ENCODE measurements around the gene USP21. TPM values are rescaled to one million over a fixed set of nuclear protein-coding genes. Genes with fewer than 3 reads are reported as not detected.
A peak's percentile ranks its signal among the peaks of the same experiment; 100 is the strongest.

The USP21 gene
- total and polyA plus RNA-seq, 7 experiments from 2014 or later = 15.2 to 66.0 (median 38.0) TPM

- H3K9me3 Mint-ChIP-seq = no peaks in the 10 kb centered on the region
- peaks cover 27 to 42% of the 10 kb centered on the region in 2 donors for H3K4me1 ChIP-seq (ENCODE audit: control insufficient read depth in 2 of 2, insufficient read depth in 2 of 2, low read length in 2 of 2)
- H3K4me1 Mint-ChIP-seq = peaks cover 33 to 58% (median 56%) of the 10 kb centered on the region in 7 donors
- H3K36me3 Mint-ChIP-seq = peaks cover 2 to 19% (median 9%) of the 10 kb centered on the region in 5 donors
- no peak for ATAC-seq
- peak in 3 of 9 donors; percentile 18 to 33 (median 21) for DNase-seq
- ChIA-PET POLR2A (interaction anchor here (0.6 to 3.1 kb wide), 18 partner anchors 10 to 86 kb away, joined by 3 to 39 read pairs (median 4); partner anchors contain the start of genes ARHGAP30, NIT1, PFDN2 and UFC1), CTCF (interaction anchor here (1.0 to 1.9 kb wide), 5 partner anchors 10 to 134 kb away, joined by 3 to 5 read pairs (median 4); partner anchors contain the start of genes NIT1 and PFDN2)
- H3K27ac Mint-ChIP-seq = peak overlapping the region in 4 of 9 donors; percentile 85 to 97 (median 94)
- H3K27ac ChIP-seq (ENCODE audit: low read depth, low read length) = peak overlapping the region; percentile 89
- H3K36me3 ChIP-seq (ENCODE audit: control insufficient read depth in 2 of 3, insufficient read depth in 3 of 3, low read length in 3 of 3) = peaks cover 4 to 25% (median 8%) of the 10 kb centered on the region in 3 experiments
- H3K27me3 ChIP-seq (ENCODE audit: control insufficient read depth in 2 of 2, insufficient read depth in 2 of 2, low read length in 2 of 2) = no peaks in the 10 kb centered on the region
- no peaks in the 10 kb centered on the region for H3K27me3 Mint-ChIP-seq
- H3K4me3 ChIP-seq (ENCODE audit: low read length) = peak overlapping the region; percentile 96
- H3K9me3 ChIP-seq (ENCODE audit: control insufficient read depth in 2 of 3, low read length in 3 of 3) = no peaks in the 10 kb centered on the region
- no peak overlapping the region for H3K4me3 Mint-ChIP-seq
- intact Hi-C loops (cut with micrococcal nuclease) = loop anchor here (1.0 to 10.0 kb wide), 12 partner anchors 13 to 787 kb away; partner anchors contain the start of genes NIT1 (in 2 of the 2), PFDN2 (in 2 of the 2), PPOX (in 2 of the 2) and UFC1 (in 2 of the 2)
Observed at GRCh38 chr1:161131523-161132409, 27.5 kb upstream of the USP21 start.

DNA sequence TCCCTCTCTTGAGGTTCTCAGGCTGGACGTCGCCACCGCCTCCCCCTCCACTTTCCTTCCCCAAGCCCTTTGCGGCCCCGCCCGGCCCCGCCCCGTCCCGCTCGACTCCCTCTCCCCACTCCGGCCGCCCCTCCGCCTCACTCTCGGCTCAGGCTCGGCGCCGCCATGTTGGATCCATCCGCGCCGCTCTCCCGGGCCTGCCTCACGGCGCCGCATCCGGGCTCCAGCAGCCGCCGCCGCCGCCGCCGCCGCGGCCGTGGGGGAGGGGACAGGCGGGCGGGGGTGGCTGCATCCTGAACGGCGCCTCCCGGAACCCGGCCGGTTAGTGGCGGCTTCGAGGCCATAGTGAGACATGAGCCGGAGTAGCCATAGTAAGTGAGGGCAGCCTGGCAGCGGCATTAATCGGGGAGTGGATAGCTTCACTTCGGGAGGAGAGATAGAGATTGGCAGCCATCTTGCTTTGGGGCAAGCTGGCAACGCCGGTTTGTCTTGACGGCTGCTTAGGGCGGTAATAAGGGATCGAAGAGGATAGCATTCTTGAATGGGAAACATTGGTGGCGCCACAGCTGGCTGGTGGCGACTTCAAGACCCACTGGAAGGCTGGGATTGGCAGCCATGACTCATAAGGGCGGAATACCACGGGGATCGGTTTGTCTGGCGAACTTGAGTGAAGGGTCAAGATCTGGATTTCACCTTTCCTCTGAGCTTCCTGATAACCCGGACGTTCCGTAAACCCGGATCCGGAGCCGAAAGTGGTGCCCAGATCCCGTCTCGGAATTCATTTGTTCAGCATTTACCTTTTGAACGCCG, 26.7 kb upstream of the USP21 start, which contains the start of gene DEDD:
Gene DEDD (minus strand): TSS at position 258 of the 810 bp plus-strand sequence. CDS start 8,205 bp downstream, outside the sequence.
- peaks cover 0 to 17% (median 0%) of the 10 kb centered on the region in 3 experiments for H3K36me3 ChIP-seq (ENCODE audit: control insufficient read depth in 2 of 3, insufficient read depth in 3 of 3, low read length in 3 of 3)
- H3K27ac Mint-ChIP-seq = peak within 1 kb of the TSS in 4 of 9 donors; percentile 85 to 97 (median 94)
- peaks cover 29 to 49% (median 48%) of the 10 kb centered on the region in 7 donors for H3K4me1 Mint-ChIP-seq
- peaks cover 0 to 12% (median 4%) of the 10 kb centered on the region in 5 donors for H3K36me3 Mint-ChIP-seq
- intact Hi-C loops (cut with micrococcal nuclease) = loop anchor here (1.0 to 10.0 kb wide), 12 partner anchors 14 to 788 kb away; partner anchors contain the start of genes NIT1 (in 2 of the 2), PFDN2 (in 2 of the 2), PPOX (in 2 of the 2) and UFC1 (in 2 of the 2)
- H3K9me3 ChIP-seq (ENCODE audit: control insufficient read depth in 2 of 3, low read length in 3 of 3) = no peaks in the 10 kb centered on the region
- peaks cover 21 to 37% of the 10 kb centered on the region in 2 donors for H3K4me1 ChIP-seq (ENCODE audit: control insufficient read depth in 2 of 2, insufficient read depth in 2 of 2, low read length in 2 of 2)
- no peaks in the 10 kb centered on the region for H3K27me3 Mint-ChIP-seq
- POLR2A ChIA-PET = interaction anchor here (0.6 to 3.1 kb wide), 21 partner anchors 9 to 93 kb away, joined by 3 to 39 read pairs (median 4); partner anchors contain the start of genes APOA2, ARHGAP30, NIT1 and PFDN2
- H3K27me3 ChIP-seq (ENCODE audit: control insufficient read depth in 2 of 2, insufficient read depth in 2 of 2, low read length in 2 of 2) = no peaks in the 10 kb centered on the region
- no peaks in the 10 kb centered on the region for H3K9me3 Mint-ChIP-seq
- peak within 1 kb of the TSS; percentile 96 for H3K4me3 ChIP-seq (ENCODE audit: low read length)
- ATAC-seq = peak; percentile 97
- CTCF ChIA-PET = interaction anchor here (0.6 to 1.9 kb wide), 9 partner anchors 11 to 135 kb away, joined by 3 to 7 read pairs (median 4); partner anchors contain the start of genes KLHDC9, NIT1, PFDN2 and TOMM40L
- peak within 1 kb of the TSS; percentile 89 for H3K27ac ChIP-seq (ENCODE audit: low read depth, low read length)
- DNase-seq = peak; percentile 80 to 93 (median 90)
- no peak within 1 kb of the TSS for H3K4me3 Mint-ChIP-seq

GRCh38 chr1:161133220-161133740, 26.0 kb upstream of the USP21 start:
- DNase-seq = no peak
- Histone ChIP-seq H3K9me3 (ENCODE audit: control insufficient read depth in 2 of 3, low read length in 3 of 3) (no peaks in the 10 kb centered on the region), H3K27me3 (ENCODE audit: control insufficient read depth in 2 of 2, insufficient read depth in 2 of 2, low read length in 2 of 2) (no peaks in the 10 kb centered on the region), H3K4me3 (ENCODE audit: low read length) (peak overlapping the region; percentile 96), H3K27ac (ENCODE audit: low read depth, low read length) (peak overlapping the region; percentile 89), H3K36me3 (ENCODE audit: control insufficient read depth in 2 of 3, insufficient read depth in 3 of 3, low read length in 3 of 3) (peaks cover 0 to 11% (median 0%) of the 10 kb centered on the region in 3 experiments), H3K4me1 (ENCODE audit: control insufficient read depth in 2 of 2, insufficient read depth in 2 of 2, low read length in 2 of 2) (peaks cover 19 to 30% of the 10 kb centered on the region in 2 donors)
- H3K9me3 Mint-ChIP-seq = no peaks in the 10 kb centered on the region
- ATAC-seq = no peak
- intact Hi-C loops (cut with micrococcal nuclease) = loop anchor here (2.0 to 10.0 kb wide), 4 partner anchors 36 to 788 kb away; partner anchors contain the start of genes COPA (in 1 of the 2) and NCSTN (in 1 of the 2)
- CTCF ChIA-PET = interaction anchor here (0.6 to 1.9 kb wide), 10 partner anchors 11 to 176 kb away, joined by 3 to 7 read pairs (median 4); partner anchors contain the start of genes KLHDC9, NIT1, PFDN2 and TOMM40L
- H3K27ac Mint-ChIP-seq = no peak overlapping the region
- POLR2A ChIA-PET = interaction anchor here (0.7 to 3.1 kb wide), 18 partner anchors 8 to 93 kb away, joined by 3 to 39 read pairs (median 5); partner anchors contain the start of genes APOA2, ARHGAP30, NIT1 and PFDN2
- H3K36me3 Mint-ChIP-seq = peaks cover 0 to 7% (median 4%) of the 10 kb centered on the region in 5 donors
- H3K4me3 Mint-ChIP-seq = no peak overlapping the region
- no peaks in the 10 kb centered on the region for H3K27me3 Mint-ChIP-seq
- peaks cover 26 to 45% (median 43%) of the 10 kb centered on the region in 7 donors for H3K4me1 Mint-ChIP-seq

- Mint-ChIP-seq H3K4me3 (peak overlapping the region in 3 of 10 donors; percentile 1 to 26 (median 8)), H3K9me3 (no peaks in the 10 kb centered on the region), H3K4me1 (peaks cover 5 to 17% (median 10%) of the 10 kb centered on the region in 7 donors), H3K27ac (peak overlapping the region in 4 of 9 donors; percentile 5 to 81 (median 38)), H3K36me3 (peaks cover 0 to 4% (median 0%) of the 10 kb centered on the region in 5 donors), H3K27me3 (no peaks in the 10 kb centered on the region)
- ChIA-PET POLR2A (interaction anchor here (0.6 to 4.0 kb wide), 6 partner anchors 15 to 246 kb away, joined by 3 to 18 read pairs (median 4); partner anchors contain the start of genes ARHGAP30, UFC1 and USF1), CTCF (interaction anchor here (0.7 to 2.1 kb wide), 13 partner anchors 16 to 185 kb away, joined by 3 to 8 read pairs (median 3); partner anchors contain the start of genes ARHGAP30, KLHDC9, NIT1 and PFDN2)
- intact Hi-C loops (cut with micrococcal nuclease) = loop anchor here (5.0 to 10.0 kb wide), 5 partner anchors 146 to 793 kb away; partner anchors contain the start of genes COPA (in 1 of the 2) and NCSTN (in 1 of the 2)
- ATAC-seq (no peak), DNase-seq (no peak)
- no peak overlapping the region for H3K4me3 ChIP-seq (ENCODE audit: low read length)
- no peaks in the 10 kb centered on the region for H3K27me3 ChIP-seq (ENCODE audit: control insufficient read depth in 2 of 2, insufficient read depth in 2 of 2, low read length in 2 of 2)
- peaks cover 0 to 3% (median 0%) of the 10 kb centered on the region in 3 experiments for H3K36me3 ChIP-seq (ENCODE audit: control insufficient read depth in 2 of 3, insufficient read depth in 3 of 3, low read length in 3 of 3)
- H3K27ac ChIP-seq (ENCODE audit: low read depth, low read length) = no peak overlapping the region
- H3K4me1 ChIP-seq (ENCODE audit: control insufficient read depth in 2 of 2, insufficient read depth in 2 of 2, low read length in 2 of 2) = peaks cover 6 to 8% of the 10 kb centered on the region in 2 donors
- H3K9me3 ChIP-seq (ENCODE audit: control insufficient read depth in 2 of 3, low read length in 3 of 3) = no peaks in the 10 kb centered on the region
Observed at GRCh38 chr1:161137881-161138280, 21.4 kb upstream of the USP21 start.

- no peaks in the 10 kb centered on the region for H3K27me3 ChIP-seq (ENCODE audit: control insufficient read depth in 2 of 2, insufficient read depth in 2 of 2, low read length in 2 of 2)
- no peak overlapping the region for H3K4me3 ChIP-seq (ENCODE audit: low read length)
- Mint-ChIP-seq H3K36me3 (peaks cover 0 to 4% (median 0%) of the 10 kb centered on the region in 5 donors), H3K4me3 (peak overlapping the region in 5 of 10 donors; percentile 1 to 35 (median 10)), H3K27me3 (no peaks in the 10 kb centered on the region), H3K27ac (peak overlapping the region in 8 of 9 donors; percentile 2 to 81 (median 62)), H3K4me1 (peaks cover 5 to 17% (median 10%) of the 10 kb centered on the region in 7 donors), H3K9me3 (no peaks in the 10 kb centered on the region)
- CTCF ChIA-PET = interaction anchor here (0.6 to 2.1 kb wide), 13 partner anchors 17 to 431 kb away, joined by 3 to 8 read pairs (median 3); partner anchors contain the start of genes ARHGAP30, KLHDC9, NIT1 and PFDN2
- no peaks in the 10 kb centered on the region for H3K36me3 ChIP-seq (ENCODE audit: control insufficient read depth in 2 of 3, insufficient read depth in 3 of 3, low read length in 3 of 3)
- no peaks in the 10 kb centered on the region for H3K9me3 ChIP-seq (ENCODE audit: control insufficient read depth in 2 of 3, low read length in 3 of 3)
- intact Hi-C loops (cut with micrococcal nuclease) = loop anchor here (5.0 to 10.0 kb wide), 5 partner anchors 146 to 794 kb away; partner anchors contain the start of genes COPA (in 1 of the 2) and NCSTN (in 1 of the 2)
- ATAC-seq = no peak
- POLR2A ChIA-PET = interaction anchor here (0.6 to 3.7 kb wide), 6 partner anchors 26 to 246 kb away, joined by 3 to 13 read pairs (median 4); partner anchors contain the start of genes ARHGAP30, PPOX and USF1
- H3K27ac ChIP-seq (ENCODE audit: low read depth, low read length) = no peak overlapping the region
- no peak for DNase-seq
- H3K4me1 ChIP-seq (ENCODE audit: control insufficient read depth in 2 of 2, insufficient read depth in 2 of 2, low read length in 2 of 2) = peaks cover 5% of the 10 kb centered on the region in 2 donors
Observed at GRCh38 chr1:161138431-161138830, 20.9 kb upstream of the USP21 start.
